Stimulated activated CD8-positive, alpha-beta memory T cell treated with anti-CD3 and anti-CD28 coated beads, Interleukin-7, amount 100 ng/mL, for 4 hours (primary cell): ENCODE results near the gene ANKRD53.

Experiments
- DNase-seq, 2 donors: peaks; one replicate each; pipeline ENCODE4 v3.0.0-alpha.2; 2020; ENCODE audit warnings: low read depth in 2 of 2

Gene ANKRD53, protein sequence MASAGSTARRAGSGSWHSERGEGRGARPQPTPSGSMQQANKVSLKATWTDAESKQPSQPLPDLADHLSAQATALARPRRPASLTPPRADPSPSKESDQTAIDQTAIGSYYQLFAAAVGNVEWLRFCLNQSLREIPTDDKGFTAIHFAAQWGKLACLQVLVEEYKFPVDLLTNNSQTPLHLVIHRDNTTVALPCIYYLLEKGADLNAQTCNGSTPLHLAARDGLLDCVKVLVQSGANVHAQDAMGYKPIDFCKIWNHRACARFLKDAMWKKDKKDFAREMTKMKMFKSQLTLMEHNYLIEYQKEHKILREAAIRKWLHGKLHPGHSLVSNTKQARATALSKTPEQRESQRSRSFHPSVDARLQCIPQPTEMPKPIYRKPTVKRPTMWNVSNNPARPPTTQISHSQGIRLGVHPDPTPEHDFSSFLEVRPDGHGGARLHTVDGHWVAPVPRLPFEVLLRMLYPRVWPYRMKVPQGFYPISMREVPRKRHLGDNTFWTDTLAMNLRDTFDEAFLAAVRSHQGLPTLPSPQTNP

DNA sequence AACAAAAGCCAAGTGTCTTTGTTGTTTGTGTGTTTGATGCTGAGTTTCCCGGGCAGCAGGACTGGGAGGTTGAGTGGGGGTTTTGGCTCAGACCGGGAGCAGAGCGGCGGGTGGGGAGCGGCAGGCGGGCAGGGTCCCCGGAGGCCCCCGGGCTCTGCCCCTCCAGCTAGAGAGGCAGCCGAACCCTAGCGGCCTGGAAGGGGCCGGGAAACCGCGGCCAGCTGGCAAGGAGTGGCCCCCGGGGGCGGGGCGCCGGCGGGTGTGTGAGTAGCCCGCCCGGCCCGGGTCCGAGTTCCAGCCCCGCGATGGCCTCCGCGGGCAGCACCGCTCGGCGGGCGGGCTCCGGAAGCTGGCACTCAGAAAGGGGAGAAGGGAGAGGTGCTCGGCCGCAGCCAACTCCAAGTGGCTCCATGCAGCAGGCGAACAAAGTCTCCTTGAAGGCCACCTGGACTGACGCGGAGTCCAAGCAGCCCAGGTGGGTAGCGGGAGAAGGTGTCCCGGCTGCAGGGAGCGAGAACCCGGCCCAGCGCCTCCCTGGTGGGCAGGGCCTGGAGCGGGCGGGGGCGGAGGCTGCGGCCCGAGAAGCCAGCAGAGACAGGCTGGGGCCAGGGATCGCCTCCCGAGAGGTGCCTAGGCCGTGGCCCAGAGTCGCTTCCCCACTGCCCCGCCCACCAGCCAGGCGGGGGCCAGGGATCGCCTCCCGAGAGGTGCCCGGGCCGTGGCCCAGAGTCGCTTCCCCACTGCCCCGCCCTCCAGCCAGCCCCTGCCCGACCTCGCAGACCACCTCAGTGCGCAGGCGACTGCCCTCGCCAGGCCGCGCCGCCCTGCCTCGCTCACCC, at the start of gene ANKRD53:
Gene ANKRD53 (plus strand): TSS at position 290 of the 839 bp plus-strand sequence. CDS start 16 bp downstream, at position 306.
- DNase-seq, result no peak

DNA sequence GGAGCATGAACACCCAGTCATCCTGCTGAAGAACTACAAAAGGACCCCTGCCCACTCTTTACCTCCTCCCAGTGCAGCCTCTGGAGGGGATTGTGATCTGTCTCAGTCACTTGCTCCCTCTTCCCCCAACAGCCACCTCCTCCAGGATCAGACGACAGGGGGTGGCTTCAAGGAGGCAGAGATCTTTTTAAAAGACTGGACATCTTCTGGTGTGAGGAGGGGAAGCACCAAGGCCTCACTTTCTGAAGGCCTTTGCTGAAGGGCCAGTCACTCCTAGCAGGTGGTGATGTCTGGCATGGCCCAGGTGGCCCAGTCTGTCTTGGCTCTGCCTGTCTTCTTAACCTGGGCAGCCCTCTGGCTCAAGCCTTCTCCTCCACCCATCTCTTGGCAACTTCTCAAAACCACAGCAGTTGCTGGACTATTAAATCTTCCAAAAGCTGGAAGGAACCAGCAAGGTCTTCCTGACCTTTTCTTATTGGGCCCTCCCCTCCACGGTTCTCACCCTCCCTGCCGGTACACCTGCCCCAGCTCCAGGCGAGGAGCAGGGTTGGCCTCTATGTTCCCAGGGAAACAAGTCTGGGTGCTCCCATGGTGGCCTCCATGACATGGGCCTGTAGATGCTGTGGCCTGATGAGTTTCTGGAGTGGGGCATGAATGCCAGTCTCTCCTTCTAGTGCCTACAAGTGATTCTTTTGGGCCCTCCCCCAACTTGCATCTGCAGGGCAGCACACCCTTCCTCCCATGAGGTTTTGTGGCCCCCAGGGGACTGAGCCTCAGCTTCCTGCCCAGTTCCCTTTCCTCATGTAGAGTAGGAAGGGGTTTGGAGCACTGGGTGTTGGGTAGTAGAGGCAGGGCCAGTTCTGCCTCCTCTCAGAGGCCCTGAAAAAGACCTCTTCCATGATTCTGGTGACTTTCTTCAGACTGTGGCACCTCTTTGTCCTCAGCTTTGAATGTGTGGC, 47.8 kb upstream of the ANKRD53 start:
- no peak for DNase-seq

DNA sequence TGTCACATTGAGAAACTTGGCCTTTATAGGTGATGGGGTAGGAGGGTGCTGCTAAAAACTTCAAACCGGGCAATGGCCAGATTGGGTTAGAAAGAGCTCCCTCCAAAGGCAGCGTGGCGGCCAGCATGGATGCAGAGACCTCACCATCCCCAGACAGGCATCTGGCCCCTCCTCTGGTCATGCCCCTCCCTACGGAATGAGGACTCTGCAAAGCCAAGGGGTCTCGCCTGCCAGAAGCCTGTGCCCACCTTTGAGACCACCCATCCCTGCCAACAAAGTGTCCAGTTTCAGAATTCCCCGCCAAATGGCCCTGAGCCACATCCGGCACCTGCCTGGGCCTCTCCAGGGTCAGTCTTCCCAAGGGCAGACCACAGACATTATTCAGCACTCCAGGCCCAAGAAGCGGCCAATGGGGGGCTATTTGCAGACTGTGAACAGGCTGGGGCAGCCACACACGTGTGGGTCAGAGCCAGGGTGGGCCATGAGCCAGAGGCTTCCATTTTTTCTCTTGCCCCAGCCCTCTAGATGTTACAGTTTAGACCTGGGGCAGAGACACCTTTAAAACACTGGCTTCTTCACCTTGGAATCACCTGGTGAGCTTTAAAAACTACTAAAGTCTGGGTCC, 46.9 kb upstream of the ANKRD53 start:
- no peak for DNase-seq

DNA sequence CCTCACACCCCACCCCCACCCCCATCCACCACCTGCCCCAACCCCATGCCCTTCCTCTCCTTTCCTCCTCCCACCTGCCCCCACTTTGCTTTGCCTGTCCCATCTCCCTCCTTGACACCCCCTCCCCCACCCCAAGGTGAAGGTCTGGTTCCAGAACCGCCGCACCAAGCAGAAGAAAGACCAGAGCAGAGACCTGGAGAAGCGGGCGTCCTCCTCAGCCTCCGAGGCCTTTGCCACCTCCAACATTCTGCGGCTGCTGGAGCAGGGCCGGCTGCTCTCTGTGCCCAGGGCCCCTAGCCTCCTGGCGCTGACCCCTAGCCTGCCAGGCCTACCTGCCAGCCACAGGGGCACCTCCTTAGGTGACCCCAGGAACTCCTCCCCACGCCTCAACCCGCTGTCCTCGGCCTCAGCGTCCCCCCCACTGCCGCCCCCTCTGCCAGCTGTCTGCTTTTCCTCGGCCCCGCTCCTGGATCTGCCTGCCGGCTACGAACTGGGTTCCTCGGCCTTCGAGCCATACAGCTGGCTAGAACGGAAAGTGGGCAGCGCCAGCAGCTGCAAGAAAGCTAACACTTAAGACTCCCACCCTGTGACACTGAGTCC, 45.7 kb upstream of the ANKRD53 start:
- DNase-seq, result no peak

DNA sequence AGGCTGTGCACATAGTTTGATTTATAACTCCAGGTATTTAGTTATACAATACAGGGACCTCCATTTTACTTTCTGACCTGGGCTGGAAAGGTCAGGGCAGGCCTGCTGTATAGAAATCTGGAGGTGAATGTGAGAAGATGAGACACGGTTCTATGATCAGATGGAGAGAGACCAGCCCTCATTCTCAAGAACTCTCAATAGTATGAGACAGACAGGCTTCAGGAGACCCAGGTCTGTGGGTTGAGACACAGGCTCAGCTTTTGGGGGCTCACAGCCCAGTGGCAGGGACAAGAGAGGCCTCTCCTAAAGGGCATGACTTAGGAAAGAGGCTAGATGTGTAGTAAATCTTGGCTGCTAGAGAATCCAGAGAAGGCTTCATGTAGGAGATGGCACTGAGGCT, 43.4 kb upstream of the ANKRD53 start:
- no peak for DNase-seq

DNA sequence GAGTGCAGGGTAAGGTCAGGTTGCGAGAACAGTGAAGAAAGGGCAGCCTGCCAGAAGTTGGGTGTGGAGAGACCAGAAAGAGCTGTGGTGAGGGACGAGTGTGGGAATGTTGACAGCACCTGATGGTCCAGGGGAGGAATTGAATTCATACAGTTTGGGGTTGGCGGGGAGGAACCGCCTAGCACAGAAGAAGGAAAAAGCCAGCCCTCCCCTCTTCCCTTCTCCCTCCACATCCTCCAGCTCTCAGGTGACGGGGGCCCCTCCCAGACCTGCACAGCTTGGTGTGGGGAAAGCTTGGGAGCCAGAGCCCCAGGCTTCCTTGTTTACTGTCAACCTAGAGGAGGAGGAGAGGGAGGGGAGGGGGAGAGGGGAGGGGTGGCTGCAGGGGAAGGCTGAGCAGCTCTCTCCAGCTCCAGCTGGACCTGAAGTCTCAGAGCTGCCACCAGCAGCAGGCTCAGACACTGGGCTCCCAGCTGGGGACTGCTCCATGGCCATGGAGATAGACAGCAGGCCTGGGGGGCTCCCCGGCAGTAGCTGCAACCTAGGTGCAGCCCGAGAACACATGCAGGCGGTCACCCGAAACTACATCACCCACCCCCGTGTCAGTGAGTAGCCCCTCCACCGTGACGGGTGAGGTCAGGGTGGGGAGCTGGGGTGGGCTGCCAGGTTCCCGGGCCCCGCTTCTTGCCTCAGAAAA, 42.8 kb upstream of the ANKRD53 start, which contains the start of gene ATP6V1B1:
Gene ATP6V1B1 (plus strand): TSS at position 433 of the 697 bp plus-strand sequence. CDS start 55 bp downstream, at position 488.
- DNase-seq, result no peak

DNA sequence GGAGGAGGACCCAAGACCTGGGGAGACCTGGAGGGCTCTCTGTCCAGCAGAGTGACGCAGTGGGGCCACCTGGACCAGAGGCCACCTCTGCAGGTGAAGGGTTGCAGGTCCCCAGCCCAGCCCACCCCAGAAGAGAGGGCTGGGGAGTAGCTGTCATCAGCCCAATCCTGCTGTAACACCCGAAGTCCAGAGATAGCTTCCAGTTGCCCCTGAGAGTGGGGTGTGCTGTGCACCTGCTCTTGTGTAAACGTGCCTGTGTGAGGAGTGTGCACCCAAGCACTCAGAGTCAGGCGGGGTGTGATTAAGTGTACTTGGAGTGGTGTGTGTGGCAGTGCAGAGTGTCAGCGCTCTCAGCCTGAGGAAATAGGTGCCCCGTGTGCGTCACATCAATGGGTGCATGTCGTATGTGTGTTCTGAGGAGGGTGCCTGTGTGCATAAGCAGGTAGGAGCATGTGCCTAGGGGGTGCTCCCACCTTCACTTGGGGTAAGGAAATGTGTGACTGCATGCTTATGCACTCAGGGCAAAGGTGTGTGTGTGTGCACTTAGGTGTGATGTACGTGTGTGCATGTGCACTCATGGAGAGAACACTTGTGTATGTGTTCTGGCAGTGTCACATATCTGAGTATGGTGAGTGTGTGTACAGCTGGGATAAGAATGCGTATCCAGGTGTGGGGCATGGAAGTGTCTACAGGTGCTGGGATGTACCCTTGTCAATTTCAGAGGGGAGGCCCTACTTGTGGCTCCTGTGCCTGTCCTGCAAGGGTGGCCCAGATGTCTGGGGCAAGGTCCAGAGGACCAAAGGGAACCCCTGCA, 42.1 kb upstream of the ANKRD53 start:
- DNase-seq, result no peak

DNA sequence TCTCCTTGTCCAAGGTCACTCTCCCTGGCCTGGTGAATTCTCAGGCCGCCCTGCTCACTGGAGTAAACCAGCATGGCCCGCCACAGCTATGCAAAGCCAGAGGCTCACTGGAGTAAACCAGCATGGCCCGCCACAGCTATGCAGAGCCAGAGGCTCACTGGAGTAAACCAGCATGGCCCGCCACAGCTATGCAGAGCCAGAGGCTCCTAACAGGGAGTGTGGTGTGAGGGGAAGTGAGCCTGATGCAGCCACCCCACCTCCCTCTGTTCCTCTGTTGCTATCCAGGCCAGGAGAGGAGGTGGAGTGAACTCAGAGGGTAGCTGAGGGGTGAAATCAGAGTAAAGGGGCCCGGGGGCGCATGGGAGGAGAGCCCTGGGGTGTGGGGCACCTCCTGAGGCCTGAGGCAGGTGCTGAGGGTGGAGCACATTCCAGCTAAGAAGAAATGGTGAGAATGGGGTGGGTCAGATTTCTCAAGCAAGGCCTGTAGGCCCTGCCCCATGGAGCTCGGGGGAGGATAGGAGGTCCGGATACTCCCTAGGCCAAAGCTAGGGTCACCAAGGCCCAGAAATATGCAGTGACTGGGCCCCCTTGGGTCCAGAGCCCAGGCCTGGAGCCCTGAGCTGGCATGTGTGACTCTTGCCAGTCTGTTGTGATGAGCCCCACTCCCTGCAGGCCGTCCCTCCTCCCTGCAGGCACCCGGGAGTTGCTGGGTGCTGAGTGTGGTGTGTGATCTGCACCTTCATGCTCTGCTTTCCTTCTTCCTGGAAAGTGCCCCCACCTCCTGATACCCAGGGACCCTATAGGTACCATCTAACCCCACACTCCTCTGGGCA, 41.2 kb upstream of the ANKRD53 start:
- no peak for DNase-seq

DNA sequence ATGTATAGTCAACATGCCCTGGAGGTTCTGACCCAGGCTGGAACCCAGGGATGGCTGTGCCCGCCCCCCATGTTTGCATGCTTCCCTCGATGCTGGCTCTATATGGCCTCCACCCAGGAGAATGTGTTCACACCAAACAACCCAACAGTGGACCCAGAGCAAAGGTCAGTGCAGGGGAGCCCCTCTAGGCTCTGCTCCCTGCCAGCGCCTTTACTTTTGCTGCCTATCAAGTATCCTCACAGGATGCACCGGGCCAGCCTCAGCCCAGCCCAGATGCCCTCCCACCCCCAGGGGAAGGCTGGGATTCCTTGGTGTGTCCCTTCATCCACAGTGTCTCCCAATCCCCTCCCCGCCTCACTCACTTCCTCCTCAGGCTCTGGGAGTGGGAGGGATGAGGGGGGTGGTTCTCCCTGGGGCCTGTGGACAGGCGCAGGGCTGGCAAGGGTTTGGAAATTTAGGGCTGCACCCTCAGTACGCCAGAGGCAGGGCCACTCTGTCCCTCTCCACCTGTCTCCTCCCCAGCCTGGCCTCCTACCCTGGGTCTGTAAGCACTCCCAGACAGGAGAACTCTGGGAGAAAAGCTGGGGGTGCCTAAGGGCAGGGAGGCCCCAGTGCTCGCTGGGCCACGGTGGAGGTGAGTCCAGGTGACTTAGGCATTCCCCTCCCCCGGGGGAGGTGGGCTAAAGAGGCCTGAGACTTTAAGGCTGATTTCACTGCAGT, 40.4 kb upstream of the ANKRD53 start:
- no peak for DNase-seq

DNA sequence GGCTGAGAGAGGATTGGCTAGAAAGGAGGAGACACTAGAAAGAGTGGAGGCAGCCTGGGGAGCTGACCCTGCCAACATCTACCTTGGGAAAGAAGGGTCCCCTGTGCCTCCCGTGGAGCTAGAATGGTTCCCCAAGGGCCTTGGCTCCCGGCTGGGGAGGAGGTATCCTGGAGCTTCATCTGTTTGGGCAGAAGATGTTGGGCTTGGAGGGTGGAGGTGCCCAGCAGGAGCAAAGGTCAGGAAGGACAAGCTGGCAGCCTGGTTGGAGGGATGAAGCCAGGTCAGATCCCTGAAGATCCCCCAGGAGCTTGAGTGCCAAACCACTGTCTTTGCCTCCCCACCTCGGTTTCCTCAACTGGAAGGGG, 39.9 kb upstream of the ANKRD53 start:
- DNase-seq, result no peak

DNA sequence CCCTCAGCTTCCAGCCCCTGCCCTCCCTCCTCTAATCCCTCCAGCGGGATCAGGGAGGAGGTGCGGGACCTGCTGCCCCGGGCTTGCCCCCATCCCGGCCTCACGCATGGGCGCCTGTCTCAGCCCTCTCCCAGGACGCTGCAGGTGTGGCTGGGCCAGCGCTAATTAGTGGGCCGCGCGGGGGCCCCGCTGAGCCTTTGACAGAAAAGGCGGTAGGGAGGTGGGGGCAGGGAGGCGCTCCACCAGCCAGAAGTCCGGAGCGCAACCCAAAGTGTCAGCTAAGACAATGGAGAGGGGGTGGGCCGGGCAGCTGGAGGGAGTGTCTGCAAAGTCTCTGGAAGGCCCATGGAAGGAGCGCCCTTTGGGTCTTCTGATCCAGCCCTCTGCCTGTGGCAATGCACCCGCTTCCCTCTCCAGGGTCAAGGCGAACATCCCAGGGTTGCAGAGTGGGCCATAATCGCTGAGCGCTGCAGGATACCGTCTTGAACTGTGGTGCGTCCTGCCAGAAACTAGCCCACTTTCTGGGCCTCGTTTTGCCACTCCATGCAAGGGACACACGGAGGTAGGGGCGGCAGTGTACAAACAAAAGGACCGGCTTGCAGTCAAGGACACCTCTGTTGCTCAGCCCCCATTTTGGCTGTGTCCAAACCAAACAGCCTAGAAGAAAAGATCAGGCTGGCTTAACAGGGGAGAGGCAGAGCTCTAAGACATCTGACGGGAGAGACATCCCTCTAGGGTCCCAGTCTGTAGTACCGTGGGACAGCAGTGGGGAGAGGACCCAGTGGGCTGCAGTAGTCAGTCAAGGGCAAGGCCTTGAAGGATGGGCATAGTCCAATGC, 39.2 kb upstream of the ANKRD53 start:
- DNase-seq, result no peak

DNA sequence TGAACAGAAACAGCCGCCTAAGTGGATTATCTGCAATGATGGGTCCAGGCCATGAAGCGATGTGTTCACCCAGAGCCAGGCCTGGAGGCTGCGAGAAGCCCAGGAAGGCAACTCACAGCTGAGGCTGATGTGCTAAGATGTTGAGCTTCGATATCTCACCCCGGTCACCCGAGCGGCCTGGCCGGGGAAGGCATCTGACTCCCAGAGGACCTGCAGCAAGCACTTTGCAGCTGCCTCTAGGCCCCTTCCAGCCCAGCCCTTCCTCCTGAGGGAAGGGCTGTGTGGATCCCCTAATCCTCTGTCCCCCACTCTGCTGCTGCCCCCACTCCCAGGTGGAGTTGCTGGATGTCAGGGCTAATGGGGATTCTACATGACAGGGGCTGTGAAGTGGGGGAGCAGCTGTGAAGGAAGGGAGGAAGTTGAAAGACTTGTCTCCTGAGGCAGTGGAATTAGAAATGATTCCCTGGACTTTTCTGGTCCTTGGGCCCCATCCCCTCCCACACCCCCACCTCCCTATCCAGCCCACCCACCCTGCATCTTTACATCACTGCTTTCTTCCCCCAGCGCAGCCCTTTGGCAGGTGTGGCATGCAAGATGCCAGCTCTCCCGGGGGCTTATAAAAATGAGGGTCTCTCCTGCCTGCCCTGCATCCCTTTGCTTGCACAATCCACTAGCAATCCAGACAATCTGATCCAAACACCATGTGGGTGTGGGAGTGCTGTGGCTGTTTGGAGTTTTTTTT, 38.4 kb upstream of the ANKRD53 start:
- no peak for DNase-seq

DNA sequence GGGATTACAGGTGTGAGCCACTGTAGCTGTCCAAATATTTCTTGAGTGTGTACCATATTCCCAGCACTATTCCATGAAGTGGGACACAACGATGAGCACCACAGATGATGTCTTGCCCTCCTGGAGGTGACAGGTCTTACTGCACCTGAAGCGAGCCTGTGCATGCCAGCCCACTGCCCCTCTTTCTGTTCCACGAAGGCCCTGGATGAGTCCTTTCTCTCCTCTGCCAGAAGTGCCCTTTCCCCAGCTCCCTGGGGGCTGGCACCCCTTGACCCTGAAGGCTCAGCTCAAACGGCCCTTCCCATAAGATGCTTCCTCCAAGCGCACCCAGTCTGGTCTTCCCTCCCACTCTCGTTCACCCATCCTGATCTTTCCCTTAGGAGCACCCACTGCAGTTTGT, 37.2 kb upstream of the ANKRD53 start:
- DNase-seq, result no peak

DNA sequence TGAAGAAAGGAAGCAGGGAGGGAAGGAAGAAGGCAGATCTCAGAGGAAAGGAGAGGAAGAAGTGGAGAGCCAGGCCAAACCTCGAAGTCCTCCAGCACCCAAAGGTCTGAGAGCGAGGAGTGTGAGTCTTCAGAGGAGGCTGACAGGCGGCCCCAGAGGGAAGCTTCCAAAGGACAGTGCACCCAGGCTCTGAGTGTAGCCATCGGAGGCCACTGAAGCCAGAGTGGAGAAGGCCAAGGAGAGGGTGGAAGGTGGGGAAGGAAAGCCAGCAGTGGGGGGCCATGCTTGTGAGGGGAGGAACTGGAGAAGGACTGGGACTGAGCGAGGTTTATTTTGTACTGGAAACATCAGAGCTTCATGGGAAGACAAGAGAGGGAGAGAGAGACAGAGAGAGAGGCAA, 36.7 kb upstream of the ANKRD53 start:
- DNase-seq, result no peak

DNA sequence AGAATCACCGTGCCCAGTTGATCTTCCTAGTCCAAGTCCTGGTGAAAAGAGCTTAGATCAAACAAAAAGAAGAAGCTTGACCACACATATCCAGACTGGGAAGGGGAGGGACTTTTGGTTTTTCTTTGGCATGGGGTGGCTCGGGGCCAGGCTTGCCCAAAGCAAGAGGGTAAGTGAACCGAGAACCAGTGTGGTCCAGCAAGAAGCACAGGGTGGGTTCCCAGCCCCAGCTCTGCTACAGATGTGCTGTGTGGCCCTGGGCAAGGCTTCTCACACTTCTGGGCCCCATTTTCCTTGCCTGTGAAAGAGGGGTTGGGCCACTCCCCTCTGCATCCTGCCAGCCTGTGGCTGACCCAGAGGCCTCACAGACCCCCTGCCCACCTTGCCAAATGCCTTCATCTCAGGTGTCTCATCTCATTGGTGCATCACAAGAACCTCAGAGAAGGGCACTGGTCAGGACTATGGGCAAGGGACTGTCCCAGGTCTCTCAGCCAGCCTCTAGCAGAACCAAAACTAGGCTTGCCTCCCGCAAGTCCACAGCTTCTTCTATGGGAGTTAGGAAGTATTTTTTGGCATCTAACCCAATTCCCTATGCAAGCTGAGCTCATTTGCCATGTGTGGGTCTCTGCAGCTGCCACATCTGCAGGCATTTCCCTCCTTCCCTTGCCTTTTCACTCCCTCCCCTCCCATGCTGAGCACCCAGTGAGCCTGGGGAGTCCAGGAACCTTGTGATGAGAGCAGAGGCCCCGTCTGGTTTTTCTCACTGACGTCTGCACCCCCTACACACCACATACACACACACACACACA, 35.8 kb upstream of the ANKRD53 start:
- DNase-seq, result no peak
